HG03039 (cell line): Measurements from ENCODE around the gene FGF10.

Experiments
- ATAC-seq: cut with Tn5 transposase; IDR thresholded peaks from one replicate; pipeline ENCODE4 v1.9.1; 2021; ENCODE audit warnings: mild to moderate bottlenecking, moderate library complexity; ENCODE audit not compliant: unreplicated experiment

FGF10 gene

DNA sequence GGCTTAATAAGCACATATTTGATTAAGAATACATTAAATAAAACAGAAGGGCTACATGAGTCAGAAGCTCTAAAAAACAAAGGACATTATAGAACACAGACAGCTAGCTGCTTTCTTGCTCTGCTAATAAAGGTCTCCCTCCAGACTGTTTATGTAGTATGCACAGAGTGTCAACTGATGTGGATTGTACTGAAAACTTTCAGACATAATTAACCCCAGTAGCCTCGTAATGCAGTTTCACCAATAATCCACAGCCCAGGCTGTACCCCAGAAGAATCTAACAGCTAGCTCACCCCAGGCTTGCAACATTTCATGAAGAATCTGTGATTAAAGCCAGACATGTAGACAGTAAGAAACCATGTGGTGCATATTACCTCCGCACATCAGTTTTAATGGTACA, 30.8 kb downstream of the FGF10 start:
- ATAC-seq = no peak

DNA sequence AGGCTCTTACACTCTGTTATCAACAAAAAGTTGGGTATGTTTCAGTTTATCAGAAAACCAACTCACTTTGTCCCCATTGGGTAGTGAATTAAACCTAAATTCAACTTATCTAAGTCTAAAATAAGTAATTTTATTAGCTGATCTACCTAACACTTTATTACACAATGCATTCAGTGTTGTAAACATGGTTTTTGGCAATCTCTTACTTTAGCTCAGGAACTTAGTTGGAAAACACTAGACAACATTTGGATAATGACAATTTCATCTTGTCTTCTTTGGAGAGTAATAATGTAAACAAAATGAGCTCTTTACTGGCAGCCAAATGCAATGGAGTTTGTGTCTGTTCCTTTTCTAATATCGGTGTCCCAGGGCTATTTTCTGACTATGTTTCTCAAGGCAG, 33.0 kb downstream of the FGF10 start:
- ATAC-seq = no peak

DNA sequence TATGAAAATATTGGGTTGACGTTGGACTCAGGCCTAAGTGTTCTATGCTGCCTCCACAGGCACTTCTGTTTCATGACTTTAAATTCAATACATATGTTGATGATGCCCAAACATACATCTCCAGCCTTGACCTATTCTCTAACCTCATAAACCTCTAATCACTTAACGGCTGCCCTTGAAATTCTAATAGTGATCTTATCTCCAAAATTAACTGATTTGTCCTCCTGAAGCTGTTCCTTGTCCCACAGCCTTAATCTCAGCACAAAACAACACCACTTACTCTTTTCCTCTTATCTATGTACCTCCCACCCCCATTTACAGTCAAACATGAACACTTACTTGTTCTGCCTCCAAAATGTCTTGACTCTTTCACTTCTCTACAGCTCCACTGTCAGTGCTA, 43.3 kb downstream of the FGF10 start:
- ATAC-seq = no peak

DNA sequence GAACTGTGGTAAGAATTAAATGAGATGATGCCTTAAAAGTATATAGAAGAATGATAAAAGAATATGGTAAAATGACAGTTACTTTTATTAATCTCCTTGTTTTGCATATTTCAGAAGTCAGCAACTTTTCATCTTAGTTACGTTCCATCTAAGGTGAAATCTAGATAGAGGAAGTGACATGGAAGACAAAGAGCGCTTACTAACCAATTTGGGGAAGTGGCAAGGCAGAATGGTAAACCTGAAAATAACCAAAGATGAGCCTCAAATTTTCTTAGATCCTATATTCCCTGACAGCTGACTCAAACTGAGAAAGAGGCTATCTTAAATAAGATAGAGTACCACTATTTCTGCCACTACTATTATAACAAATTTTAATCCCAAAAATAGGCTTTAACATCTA, 52.5 kb downstream of the FGF10 start:
- ATAC-seq = no peak

DNA sequence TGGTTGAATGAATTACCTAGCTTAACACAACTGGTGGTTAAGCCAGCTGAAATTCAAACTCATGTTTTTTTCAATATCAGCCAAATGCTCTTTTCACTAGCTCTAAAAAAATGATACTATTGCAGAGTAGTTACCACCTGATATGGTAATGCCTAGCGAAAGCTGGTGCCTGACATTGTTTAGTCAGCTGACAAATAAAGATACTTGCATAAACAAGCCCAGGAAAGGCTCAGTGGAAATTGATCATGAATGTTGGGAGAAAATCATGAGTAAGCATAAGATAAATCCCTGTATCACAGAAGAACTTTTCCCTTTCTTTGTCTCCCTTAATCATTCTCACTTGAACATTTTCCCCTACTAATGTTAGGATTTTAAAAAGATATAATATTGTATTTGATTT, 54.6 kb downstream of the FGF10 start:
- no peak for ATAC-seq

DNA sequence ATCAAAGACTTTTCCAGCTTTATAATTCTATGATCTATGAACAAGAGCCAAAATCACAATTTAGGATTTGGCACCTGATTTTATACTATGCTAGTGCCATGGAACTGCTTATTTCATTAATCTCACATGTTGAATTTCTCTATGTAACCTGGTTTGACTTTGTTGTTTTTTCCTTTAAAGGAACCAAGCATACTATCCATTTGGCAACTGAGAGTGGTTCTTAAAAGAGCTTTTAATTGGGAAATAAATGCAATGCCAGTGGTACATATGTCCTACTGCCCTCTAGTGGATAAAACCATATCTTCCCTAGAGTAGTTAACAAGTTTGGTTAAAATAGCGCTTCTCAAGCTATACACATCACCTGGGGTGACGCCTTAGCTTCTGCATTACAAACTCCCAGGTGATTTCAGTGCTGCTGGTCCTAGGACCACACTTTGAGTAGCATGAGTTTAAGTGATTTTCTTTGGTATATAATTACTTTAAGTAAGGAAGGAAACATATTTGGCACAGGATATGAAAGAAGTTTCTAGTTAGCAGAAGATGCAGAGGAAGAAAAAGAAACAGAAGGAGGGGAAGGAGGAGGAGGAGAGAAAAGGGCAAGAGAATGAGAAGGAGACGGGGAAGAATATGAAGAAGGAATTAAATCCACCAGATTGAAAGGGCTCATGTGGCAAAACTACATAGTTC, 56.8 kb downstream of the FGF10 start:
- no peak for ATAC-seq

DNA sequence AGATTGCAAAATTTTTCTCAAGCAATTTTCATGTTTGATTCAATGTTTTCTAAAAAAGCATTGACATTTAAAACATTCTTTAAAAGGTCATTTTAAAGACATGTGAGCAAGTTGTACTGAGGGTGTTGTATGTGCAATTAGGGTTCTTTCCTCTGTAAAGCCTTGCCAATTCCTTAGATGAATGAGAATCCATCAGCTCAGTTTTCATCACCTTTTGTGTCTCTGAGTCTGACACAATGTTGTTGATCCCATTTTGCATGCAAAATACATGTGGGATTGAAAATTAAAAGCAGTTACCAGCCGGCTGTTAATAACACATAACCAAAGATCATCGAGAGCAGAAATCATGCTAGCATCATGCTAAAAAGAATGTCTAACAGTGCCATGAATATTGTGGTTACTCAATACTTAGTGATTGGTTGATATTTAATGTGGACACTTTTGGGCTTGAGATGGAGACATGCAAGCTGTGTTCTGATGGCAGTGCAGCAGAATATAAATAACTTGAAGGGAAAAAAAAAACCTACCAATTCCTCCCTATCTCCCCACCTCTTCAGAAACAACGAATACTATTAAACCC, 57.7 kb downstream of the FGF10 start:
- no peak for ATAC-seq

DNA sequence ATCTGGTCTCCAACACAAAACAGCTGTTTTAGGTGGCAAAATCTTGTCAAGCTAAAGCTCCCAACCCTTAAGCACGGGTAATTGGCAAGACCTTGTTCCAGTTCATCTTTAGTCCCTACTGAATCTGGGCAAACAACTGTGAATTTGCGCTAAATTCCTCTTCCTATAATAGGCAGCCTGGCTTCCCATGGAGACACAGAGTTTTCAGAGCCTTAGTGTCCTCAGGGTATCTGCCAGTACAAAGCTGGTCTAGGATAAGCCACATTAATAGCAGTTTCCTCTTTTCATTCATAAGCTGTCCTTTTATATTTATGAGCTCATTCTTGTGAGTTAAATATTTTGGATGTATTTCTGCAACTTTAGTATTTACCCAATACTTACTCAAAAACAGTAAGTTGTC, 59.5 kb downstream of the FGF10 start:
- ATAC-seq = no peak

DNA sequence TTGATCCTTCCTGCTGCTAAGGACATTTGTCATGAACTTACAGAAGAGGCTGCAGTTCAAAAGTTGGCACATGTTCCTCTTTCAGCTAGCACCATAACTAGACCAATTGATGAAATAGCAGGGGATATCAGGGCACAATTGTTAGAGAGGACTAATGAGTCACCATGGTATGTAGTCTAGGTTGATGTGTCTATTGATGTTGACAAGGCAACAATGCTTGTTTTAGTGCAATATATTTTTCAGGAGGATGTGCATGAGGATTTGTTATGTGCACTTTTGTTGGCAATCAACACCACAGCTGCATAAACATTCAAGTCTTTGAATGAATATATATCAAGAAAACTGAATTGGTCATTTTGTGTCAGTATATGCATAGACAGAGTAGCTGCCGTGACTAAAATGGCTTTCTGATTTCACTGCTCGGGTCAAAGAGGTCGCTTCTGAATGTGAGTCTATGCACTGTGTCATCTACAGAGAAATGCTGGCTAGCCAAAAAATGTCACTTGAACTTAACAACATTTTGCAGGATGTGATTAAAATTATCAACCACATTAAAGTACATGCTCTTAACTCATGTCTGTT, 68.0 kb downstream of the FGF10 start:
- no peak for ATAC-seq

DNA sequence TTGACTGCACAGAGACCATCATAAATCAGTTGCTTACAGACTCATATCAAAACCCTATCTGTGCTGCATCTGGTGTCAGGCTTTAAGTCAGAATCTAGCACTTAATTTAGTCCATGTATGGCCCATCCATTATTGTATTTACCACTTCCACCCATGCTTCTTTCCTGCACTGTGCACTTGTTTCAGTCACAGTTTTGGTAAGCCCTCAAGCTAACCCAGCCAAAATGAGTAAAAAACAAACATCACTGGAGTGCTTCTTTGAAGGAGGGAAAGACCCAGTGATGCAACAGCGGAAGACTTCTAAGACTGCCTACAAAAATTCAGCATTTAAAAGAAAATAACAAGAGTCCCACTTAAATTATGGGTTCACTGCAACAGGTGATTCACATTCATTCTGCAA, 69.0 kb downstream of the FGF10 start:
- ATAC-seq = no peak

DNA sequence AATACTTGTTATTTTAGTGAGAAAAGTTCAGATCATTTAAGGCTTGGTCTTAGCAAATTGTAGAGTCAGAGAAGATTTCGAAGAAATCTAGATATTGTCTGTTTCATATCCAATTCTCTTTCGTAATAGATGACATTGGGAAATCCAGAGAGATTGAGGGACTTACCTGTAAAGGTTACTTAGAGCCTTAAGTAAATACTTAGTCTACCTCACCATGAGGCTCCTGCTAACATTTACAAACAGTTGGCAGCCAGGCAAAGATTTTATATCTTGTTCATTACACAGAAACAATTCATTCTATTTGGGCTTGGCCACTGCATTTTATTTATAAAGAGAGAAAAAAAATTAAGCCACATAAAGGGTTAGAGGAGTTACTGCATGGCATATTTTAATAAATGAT, 70.3 kb downstream of the FGF10 start:
- ATAC-seq = no peak

DNA sequence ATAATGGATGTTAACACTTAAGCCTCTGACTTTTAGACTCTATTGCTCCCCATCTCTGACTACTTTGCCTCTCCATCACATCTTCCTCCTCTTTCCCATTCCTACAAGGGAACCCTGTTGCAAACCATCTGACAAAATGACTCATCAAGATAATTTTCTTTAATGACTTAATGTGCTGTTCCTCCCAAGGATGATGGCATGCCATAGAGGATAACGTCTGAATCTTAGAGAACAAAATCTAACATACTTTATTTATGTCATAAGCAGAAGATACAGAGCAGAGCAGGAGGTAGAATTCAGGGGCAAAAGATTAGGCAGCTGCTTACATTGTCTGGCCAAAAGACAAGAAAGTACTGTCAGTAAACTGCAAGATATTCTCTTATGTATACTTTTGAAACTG, 76.8 kb downstream of the FGF10 start:
- no peak for ATAC-seq

DNA sequence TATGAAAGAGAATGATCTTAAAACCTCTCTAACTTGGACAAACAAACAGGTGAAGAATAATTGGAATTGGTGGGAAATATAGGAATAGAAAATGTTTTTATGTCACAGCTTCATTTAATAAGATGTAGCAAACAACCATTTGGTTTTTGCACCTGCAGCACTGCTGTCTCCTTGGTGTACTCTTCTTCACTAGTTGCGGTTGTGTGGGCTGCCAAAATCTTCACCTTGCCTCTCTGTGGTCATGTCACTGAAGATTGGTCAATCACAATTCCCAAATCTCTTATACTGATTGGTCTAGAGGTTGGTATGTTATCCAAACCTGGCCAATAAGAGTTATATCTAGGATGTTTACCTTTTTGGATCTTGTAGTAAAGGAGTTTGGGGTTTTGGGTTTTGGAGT, 88.7 kb downstream of the FGF10 start:
- no peak for ATAC-seq

DNA sequence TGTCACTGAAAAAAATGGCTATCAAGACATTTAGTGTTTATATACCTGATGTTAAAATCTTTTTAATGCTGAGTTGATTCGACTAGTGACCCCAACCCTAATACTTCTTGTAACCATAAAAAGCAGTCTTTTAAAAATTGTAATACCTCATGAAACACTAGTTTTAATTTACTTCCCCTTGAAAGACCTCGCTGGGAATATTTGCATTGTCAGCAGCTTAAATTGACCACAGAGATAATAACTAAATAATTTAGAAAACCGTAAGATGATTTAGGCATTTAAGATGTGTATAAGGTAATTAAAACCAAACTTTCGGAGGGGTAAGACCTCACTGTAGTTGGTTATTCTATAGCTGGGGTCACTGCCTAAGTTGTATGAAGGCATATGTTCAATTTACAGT, 89.8 kb downstream of the FGF10 start:
- ATAC-seq = no peak

DNA sequence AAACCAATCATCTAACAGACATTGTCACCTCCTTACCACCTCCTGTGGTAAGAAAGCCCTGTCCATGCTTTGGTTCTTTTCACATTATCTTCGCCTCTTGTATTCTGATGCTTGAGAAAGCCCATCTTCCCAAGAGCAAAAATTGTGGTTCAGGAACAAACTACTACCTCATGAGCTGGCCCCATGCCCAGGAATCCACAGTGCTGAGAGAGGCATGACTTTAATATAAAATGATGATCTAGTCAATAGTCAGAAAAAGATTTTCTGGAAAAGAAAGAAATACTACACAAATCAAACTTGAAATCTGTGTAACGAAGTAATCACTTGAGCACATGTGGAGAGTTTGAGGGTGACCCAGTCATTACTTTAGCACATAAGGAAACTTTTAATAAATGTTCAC, 94.7 kb downstream of the FGF10 start:
- ATAC-seq = no peak

DNA sequence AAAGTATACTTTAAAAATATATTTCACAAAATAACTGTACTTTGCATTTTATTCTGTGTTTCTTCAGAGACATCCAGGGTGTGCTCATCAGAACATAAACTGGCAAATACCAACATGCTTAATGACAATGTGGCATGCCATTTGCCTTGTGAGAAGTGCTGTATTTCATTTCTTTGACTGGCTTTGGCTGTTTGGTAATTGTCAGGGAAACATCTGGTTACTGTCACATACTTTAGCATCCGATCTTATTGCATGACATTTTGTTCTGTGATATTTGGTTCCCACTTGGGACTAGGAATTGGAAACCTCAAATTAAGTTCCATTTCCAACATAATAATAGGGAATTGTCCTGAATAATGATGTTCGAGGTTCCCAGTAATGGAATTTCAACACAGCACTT, 96.5 kb downstream of the FGF10 start:
- no peak for ATAC-seq

DNA sequence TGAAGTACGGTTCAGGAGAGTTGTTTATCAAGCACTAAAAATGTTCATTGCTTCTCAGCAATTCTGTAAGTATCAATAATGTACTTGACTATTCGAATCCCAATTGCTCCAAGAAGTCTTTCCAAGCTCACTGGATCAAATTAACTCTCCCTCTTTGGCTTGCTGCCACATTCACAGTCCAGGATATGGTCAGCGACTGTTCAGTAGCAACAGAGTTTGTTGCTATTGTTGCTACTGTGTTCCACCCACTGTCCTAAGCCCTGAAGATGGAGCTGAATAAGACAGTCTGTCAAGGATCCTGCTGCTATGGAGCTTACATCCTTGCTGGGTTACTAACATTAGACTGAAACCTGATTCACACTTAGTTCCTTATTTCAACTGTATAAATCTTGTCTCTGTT, 110.8 kb downstream of the FGF10 start:
- ATAC-seq = no peak

DNA sequence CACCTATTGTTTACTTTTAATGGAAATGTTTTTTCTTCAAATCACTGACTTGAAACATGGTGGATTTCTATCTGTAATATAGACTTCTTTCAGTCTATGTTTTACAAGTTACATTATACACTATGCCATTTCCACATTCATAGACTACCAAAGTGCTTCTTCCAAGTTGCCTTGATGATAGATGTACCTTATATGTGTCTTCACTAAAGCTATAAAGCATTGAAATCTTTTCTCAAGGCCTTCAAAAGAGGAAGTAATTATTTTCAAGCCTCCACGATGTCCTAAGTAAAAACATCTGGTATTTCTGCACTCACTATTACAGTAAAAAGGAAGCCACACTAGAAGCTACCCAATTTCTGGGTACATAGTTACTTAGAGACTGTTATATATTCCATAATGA, 113.3 kb downstream of the FGF10 start:
- ATAC-seq = no peak

DNA sequence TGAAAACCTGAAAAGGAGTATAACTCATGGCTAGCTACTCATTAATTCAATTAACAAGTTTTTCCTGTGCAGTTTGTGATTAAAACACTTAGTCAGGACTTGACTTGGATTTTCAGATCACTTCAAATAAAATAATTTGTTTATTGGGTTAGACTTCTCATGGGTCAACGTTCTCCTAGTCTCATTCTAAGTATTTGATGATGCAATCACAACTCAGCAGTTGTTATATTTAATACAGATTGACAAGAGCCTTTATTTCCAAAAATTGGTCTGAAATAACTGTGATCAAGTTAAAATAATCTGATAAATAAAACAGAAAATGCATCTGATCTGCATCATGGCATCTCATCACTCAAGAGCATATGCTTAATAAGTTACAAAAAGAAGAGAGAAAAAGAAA, 113.9 kb downstream of the FGF10 start:
- ATAC-seq = no peak

DNA sequence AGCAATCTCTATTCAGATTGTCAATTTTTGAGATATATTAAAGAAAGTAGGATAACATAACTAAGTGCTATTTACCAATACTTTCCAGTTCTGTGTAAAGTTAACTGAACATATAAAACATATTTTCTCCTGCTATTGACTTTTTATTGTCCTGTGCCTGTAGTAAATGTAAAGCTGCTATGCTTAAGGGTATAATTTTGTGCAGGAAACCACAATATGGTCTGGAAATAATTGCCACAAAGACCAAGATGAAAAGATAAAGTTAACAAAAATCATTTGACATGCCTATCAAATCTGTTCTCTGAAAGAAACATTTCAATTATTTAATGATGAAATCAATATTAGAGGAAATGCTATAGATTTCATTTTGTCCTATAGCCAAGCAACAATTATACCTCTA, 121.3 kb downstream of the FGF10 start:
- ATAC-seq = no peak

DNA sequence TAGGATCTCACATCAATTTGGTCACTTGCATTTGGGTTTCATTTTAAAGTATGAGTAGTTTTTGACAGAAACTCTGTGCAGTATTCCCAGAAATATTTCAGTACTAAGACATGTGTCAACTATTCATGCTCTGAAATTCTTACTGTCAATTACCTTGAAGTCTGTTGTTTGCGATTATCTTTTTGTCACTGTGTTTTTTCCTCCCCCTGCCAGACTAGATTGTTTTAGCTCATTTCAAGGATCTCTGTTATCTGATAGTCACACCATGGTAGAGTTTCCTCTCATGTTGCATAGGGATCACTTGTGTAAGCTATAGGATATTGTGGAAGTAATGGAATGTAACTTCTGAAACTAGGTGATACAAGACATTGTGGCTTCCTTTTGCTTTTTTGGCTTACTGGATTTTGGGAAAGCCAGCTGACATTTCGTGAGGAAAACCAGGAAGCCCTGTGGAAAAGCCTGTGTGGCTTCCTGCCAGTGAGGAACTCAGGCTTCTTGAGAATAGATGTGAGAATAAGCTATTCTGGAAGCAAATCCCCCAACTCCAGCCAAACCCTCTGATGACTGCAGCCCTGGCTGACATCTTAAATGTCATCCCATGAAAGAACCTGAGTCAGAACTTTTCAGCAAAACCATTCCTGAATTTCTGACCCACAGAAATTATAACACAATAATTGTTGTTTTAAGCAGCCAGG, 122.2 kb downstream of the FGF10 start:
- ATAC-seq = no peak

DNA sequence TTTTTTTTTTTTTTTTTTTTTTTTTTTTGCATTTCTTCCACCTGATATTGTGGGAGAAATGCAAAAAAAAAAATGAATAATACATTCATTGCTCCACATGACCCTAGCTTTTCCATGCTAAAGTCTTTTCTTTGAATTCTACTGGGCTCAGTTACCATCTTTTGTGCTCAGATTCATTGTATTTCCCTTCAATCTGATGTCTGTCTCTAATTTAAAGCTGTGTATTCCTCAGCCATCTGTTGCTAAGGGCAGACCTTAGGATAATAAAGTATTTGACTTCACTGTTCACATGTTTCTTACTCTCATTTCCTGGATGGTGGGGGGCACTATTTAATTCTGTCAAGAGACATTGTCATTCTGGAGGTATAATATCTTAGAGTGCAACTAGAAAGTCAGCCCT, 123.5 kb downstream of the FGF10 start:
- ATAC-seq = no peak
